GM12878 (cell line): Measurements from ENCODE around the gene MRTFB. TPM values are rescaled to one million over a fixed set of nuclear protein-coding genes. Genes with fewer than 3 reads are reported as not detected.

Source experiments
- ATAC-seq: fragments of 200-7000 bp; cut with Tn5 transposase; 3 replicates; pipeline ENCODE4 v1.9.1; 2020; ENCODE audit warnings: mild to moderate bottlenecking, moderate library complexity
- BruUV-seq: library from RNA; stranded (reverse); fragments of 400-500 nt; replicated peaks from 2 replicates; lab custom pipeline; 2021; lab: Mats Ljungman, UMichigan
- CTCF ChIA-PET: fragments of 300-600 bp; sonication (Branson Sonifier 250); formaldehyde crosslinking; extraction: SDS; loops from one replicate; lab custom pipeline; 2021; ENCODE audit warnings: inconsistent platforms; lab: Yijun Ruan, JAX
- POLR2A ChIA-PET: fragments of 350-600 bp; formaldehyde crosslinking; extraction: SDS; loops from one replicate; lab custom pipeline; 2021; ENCODE audit warnings: inconsistent platforms; lab: Charles Lee
- RAD21 ChIA-PET: fragments of 300-600 bp; sonication (Branson Sonifier 250); formaldehyde crosslinking; loops from one replicate; lab custom pipeline; 2023; ENCODE audit warnings: antibody characterized with exemption; ENCODE audit not compliant: unreplicated experiment; lab: Charles Lee
- SMC1A ChIA-PET: fragments of 300-600 bp; sonication (Branson Sonifier 250); formaldehyde crosslinking; loops from one replicate; lab custom pipeline; 2023; ENCODE audit not compliant: unreplicated experiment, uncharacterized antibody; lab: Charles Lee
- DNase-seq: peaks from one replicate; pipeline ENCODE4 v3.0.0-alpha.2; 2011; ENCODE audit warnings: low read depth, low spot score
- FAIRE-seq: peaks from 3 replicates; lab custom pipeline; 2011; peaks lifted over from hg19 to GRCh38; lab: Jason Lieb, UNC
- H2AFZ ChIP-seq: 2 replicates; pipeline ENCODE4 v1.6.0; 2011; ENCODE audit warnings: low read depth, low read length, control low read depth; ENCODE audit not compliant: control insufficient read depth
- H3K27ac ChIP-seq: 2 replicates; pipeline ENCODE4 v1.5.1; 2011; ENCODE audit warnings: control low read depth; ENCODE audit not compliant: control insufficient read depth, insufficient read depth
- H3K27me3 ChIP-seq, 2 experiments: replicated peaks in 1 of 2; 2 replicates each; pipeline versions ENCODE4 v1.6.0 to v1.6.1; 2011; ENCODE audit warnings: low read length in 1 of 2; ENCODE audit not compliant: control insufficient read depth in 2 of 2, insufficient read depth in 2 of 2
- H3K36me3 ChIP-seq, 2 experiments: 2 replicates each; pipeline ENCODE4 v1.5.1; 2011; ENCODE audit warnings: low read length in 1 of 2; ENCODE audit not compliant: control insufficient read depth in 2 of 2, insufficient read depth in 2 of 2
- H3K4me1 ChIP-seq: 2 replicates; pipeline ENCODE4 v1.6.1; 2011; ENCODE audit warnings: mild to moderate bottlenecking, low read length, moderate library complexity, mixed read lengths; ENCODE audit not compliant: control insufficient read depth, insufficient read depth
- H3K4me2 ChIP-seq: 2 replicates; pipeline ENCODE4 v1.6.0; 2011; ENCODE audit warnings: control low read depth; ENCODE audit not compliant: control insufficient read depth, insufficient read depth
- H3K4me3 ChIP-seq: fragments of 200-600 bp; sonication (generic); 2 replicates; pipeline ENCODE4 v1.5.1; 2016
- H3K79me2 ChIP-seq: 2 replicates; pipeline ENCODE4 v1.6.0; 2011; ENCODE audit warnings: low read length; ENCODE audit not compliant: control insufficient read depth, insufficient read depth
- H3K9ac ChIP-seq: 2 replicates; pipeline ENCODE4 v1.8.0; 2011; ENCODE audit warnings: low read length, control low read depth, mixed read lengths; ENCODE audit not compliant: control insufficient read depth, insufficient read depth
- H3K9me3 ChIP-seq: replicated peaks from 3 replicates; pipeline ENCODE4 v1.5.1; 2011; ENCODE audit warnings: mild to moderate bottlenecking, low read length; ENCODE audit not compliant: control insufficient read depth, insufficient read depth
- H4K20me1 ChIP-seq: 2 replicates; pipeline ENCODE4 v1.6.0; 2011; ENCODE audit not compliant: control insufficient read depth, insufficient read depth
- ATF7 ChIP-seq: fragments of 450-650 bp; IDR thresholded peaks from 2 replicates; pipeline ENCODE4 v1.6.1; 2016; ENCODE audit warnings: low read depth, mild to moderate bottlenecking
- ELK1 ChIP-seq: IDR thresholded peaks from 2 replicates; pipeline ENCODE4 v1.6.1; 2012; ENCODE audit warnings: low read depth, low read length, improper control_type of control experiment
- GABPA ChIP-seq: IDR thresholded peaks from 2 replicates; pipeline ENCODE4 v1.6.1; 2014; ENCODE audit warnings: antibody characterized with exemption, low read depth, mild to moderate bottlenecking, inconsistent platforms
- KLF5 ChIP-seq: fragments of 450-650 bp; IDR thresholded peaks from 2 replicates; pipeline ENCODE4 v1.6.1; 2014; ENCODE audit warnings: mild to moderate bottlenecking; ENCODE audit not compliant: partially characterized antibody
- NKRF ChIP-seq: fragments of 450-650 bp; conservative IDR thresholded peaks from 2 replicates; pipeline ENCODE4 v1.6.1; 2017; ENCODE audit warnings: mild to moderate bottlenecking, moderate library complexity
- NR2C1 ChIP-seq: fragments of 450-650 bp; IDR thresholded peaks from 2 replicates; pipeline ENCODE4 v1.6.1; 2017; ENCODE audit warnings: antibody characterized with exemption, mild to moderate bottlenecking, moderate library complexity
- NR2C2 ChIP-seq: IDR thresholded peaks from 2 replicates; pipeline ENCODE4 v1.6.1; 2011; ENCODE audit warnings: borderline replicate concordance, low read depth; ENCODE audit not compliant: control insufficient read depth, insufficient read length
- SKIL ChIP-seq: fragments of 450-650 bp; IDR thresholded peaks from 2 replicates; pipeline ENCODE4 v1.6.1; 2017; ENCODE audit warnings: mild to moderate bottlenecking, low read depth, inconsistent platforms; ENCODE audit not compliant: poor library complexity, severe bottlenecking
- SRF ChIP-seq, 2 experiments: IDR thresholded peaks; 2 replicates each; pipeline ENCODE4 v1.6.1; 2011; ENCODE audit warnings: low read depth in 2 of 2, low read length in 2 of 2, mild to moderate bottlenecking in 1 of 2, moderate library complexity in 1 of 2
- TARDBP ChIP-seq: IDR thresholded peaks from 2 replicates; pipeline ENCODE4 v1.6.1; 2016; ENCODE audit warnings: borderline replicate concordance
- ZNF592 ChIP-seq: fragments of 450-650 bp; IDR thresholded peaks from 2 replicates; pipeline ENCODE4 v1.6.1; 2017; ENCODE audit warnings: mild to moderate bottlenecking, moderate library complexity
- WGBS: methylation state at CpG from one replicate; pipeline ENCODE4 v1.1.6; 2016; ENCODE audit warnings: low lambda C conversion rate; ENCODE audit not compliant: insufficient replicate concordance, insufficient coverage; ENCODE audit errors: missing lambda C conversion rate; 5-methylcytosine and 5-hydroxymethylcytosine counted together
- in situ Hi-C: fragments of 300-500 bp; cut with MboI; formaldehyde crosslinking; loops from 9 replicates; pipeline ENCODE4 v1.14.3; 2018; ENCODE audit warnings: mixed read lengths
- intact Hi-C: fragments of 100-400 bp; cut with micrococcal nuclease; formaldehyde crosslinking; loops from one replicate; pipeline ENCODE4 v1.14.2; 2022; ENCODE audit not compliant: unreplicated experiment
- polyA plus RNA-seq, 11 experiments: library from polyadenylated mRNA; depleted of rRNA in 4 of 11; unstranded in 6 of 11; stranded (reverse) in 5 of 11; fragments of >200 nt; fragmentation: Nextera tagmentation in 4 of 11; fragmentation: Illumina TruSeq in 1 of 11; extraction: Ambion mirVana in 4 of 11; extraction: Trizol in 1 of 11; gene quantifications; 1 replicate in 1 of 11; 2 replicates in 10 of 11; pipeline versions ENCODE4 v1.2.1 to v1.2.3, GENCODE V29; 2011 to 2016; ENCODE audit warnings: inconsistent platforms in 2 of 11, missing spikeins in 2 of 11, low read depth in 1 of 11
- total RNA-seq, 4 experiments: library from RNA; depleted of rRNA in 3 of 4; stranded (reverse); fragments of >200 nt in 3 of 4; fragmentation: Illumina TruSeq in 1 of 4; extraction: Trizol in 1 of 4; gene quantifications; 2 replicates each; pipeline versions ENCODE4 v1.2.1 to v1.2.3, GENCODE V29; 2013 to 2021

MRTFB gene
- total and polyA plus RNA-seq, 10 of the 15 experiments (the other 5 are each of a cell fraction or from before 2014, with no cell fraction given) = 2.1 to 14.3 (median 8.0) TPM

GRCh38 chr16:14219983-14220382, 148.9 kb downstream of the MRTFB start (continued):
- TF ChIP-seq ZNF592 (no peak), KLF5 (no peak), SRF (IDR thresholded peaks at IDR 0.05; ENCODE audit: low read depth in 2 of 2, low read length in 2 of 2) (no peak)

GRCh38 chr16:14223632-14224031, 152.5 kb downstream of the MRTFB start:
- H4K20me1 ChIP-seq = no peaks in the 10 kb centered on the region
- no peak overlapping the region for H3K9ac ChIP-seq
- no peaks in the 10 kb centered on the region for H3K4me1 ChIP-seq
- ChIA-PET SMC1A (no interaction called here), RAD21 (no interaction called here), POLR2A (no interaction called here), CTCF (no interaction called here)
- H3K4me2 ChIP-seq = no peak overlapping the region
- no peak overlapping the region for H3K4me3 ChIP-seq
- ATAC-seq (no peak), FAIRE-seq (no peak), DNase-seq (no peak)
- H3K36me3 ChIP-seq = no peaks in the 10 kb centered on the region; a peak in 1 of 4 replicates
- intact Hi-C loops (no loop called here), in situ Hi-C loops (no loop called here)
- H3K79me2 ChIP-seq = no peaks in the 10 kb centered on the region
- H3K27me3 ChIP-seq = no peaks in the 10 kb centered on the region
- no peak overlapping the region for H3K27ac ChIP-seq
- H3K9me3 ChIP-seq = no peaks in the 10 kb centered on the region; the same call in 1 of the 3 replicates
- no peak overlapping the region for H2AFZ ChIP-seq
- WGBS = 95% methylated on average over 2 of the region's 2 CpGs
- no peak for TF ChIP-seq SKIL
- no peak for TF ChIP-seq NKRF
- no peak for TF ChIP-seq NR2C2
- TF ChIP-seq ATF7 = no peak
- no peak for TF ChIP-seq NR2C1
- TF ChIP-seq TARDBP = no peak
- no peak for TF ChIP-seq ELK1
- no peak for TF ChIP-seq GABPA
- TF ChIP-seq KLF5 = no peak
- BruUV-seq = no TSS peak
